Measurements from ENCODE around the gene AIG1. TPM values are rescaled to one million over a fixed set of nuclear protein-coding genes. Genes with fewer than 3 reads are reported as not detected.

Gene AIG1
- total and polyA plus RNA-seq, 12 donors, result 21.0 to 55.7 (median 47.2) TPM

DNA sequence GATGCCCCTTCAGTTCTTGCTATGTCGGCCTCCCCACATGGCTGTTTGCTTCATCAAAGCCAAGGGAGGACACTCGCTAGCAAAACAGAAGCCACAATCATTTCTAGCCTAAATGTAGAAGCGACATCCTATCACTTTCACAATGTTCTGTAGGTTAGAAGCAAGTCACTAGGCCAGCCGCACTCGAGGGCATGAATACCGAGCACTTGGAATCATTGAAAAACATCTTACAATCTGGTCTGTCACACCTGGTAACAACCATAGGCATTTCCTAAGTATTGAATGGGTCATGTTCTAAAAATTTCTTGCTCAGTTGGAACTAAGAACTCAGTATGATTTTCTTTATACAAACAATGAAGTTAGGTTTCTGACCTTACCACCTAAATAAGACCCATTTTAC is 192.3 kb downstream of the AIG1 start:
- H3K27me3 ChIP-seq, result no peaks in the 10 kb centered on the region
- intact Hi-C loops (cut with DNase I), result no loop called here
- 95 to 98% (median 96%) methylated on average over 5 to 6 of the region's 6 CpGs for WGBS, 4 donors
- H3K27ac ChIP-seq, result no peak overlapping the region
- H3K36me3 ChIP-seq (replicated peaks in 1 of 2), result no peaks in the 10 kb centered on the region
- H3K4me1 ChIP-seq (replicated peaks in 1 of 2), result no peaks in the 10 kb centered on the region
- H3K9me3 ChIP-seq (replicated peaks in 1 of 3), result no peaks in the 10 kb centered on the region
- TF ChIP-seq POLR2A (IDR thresholded peaks at IDR 0.05) (no peak), CTCF (IDR thresholded peaks at IDR 0.05) (no peak)
- no peak overlapping the region for H3K4me3 ChIP-seq
- no peak for DNase-seq

DNA sequence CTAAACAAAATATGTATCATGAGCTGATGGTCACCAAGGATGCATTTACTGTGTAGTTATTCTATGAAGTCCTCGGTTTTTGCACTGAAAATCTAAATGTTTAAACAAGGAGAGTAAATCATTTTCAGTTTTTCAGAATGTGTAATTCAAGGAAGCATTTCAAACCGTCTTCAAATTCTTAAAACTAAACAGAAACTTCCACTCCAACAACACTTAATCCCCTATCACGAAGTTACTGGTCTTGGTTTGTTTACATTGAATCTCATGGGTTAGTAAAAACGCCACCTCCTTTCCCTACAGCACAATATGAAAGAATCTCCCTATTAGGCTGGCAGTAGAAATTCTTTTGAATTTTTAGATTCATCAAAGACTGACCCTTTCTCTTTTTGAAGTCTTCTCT is 192.9 kb downstream of the AIG1 start:
- Histone ChIP-seq H3K4me1 (replicated peaks in 1 of 2) (no peaks in the 10 kb centered on the region), H3K27me3 (no peaks in the 10 kb centered on the region), H3K4me3 (no peak overlapping the region), H3K36me3 (replicated peaks in 1 of 2) (no peaks in the 10 kb centered on the region), H3K27ac (no peak overlapping the region), H3K9me3 (replicated peaks in 1 of 3) (no peaks in the 10 kb centered on the region)
- TF ChIP-seq CTCF (IDR thresholded peaks at IDR 0.05) (no peak), POLR2A (IDR thresholded peaks at IDR 0.05) (no peak)
- 78 to 91% (median 83%) methylated on average over 4 of the region's 4 CpGs for WGBS, 4 donors
- DNase-seq, result no peak
- intact Hi-C loops (cut with DNase I), result no loop called here

DNA sequence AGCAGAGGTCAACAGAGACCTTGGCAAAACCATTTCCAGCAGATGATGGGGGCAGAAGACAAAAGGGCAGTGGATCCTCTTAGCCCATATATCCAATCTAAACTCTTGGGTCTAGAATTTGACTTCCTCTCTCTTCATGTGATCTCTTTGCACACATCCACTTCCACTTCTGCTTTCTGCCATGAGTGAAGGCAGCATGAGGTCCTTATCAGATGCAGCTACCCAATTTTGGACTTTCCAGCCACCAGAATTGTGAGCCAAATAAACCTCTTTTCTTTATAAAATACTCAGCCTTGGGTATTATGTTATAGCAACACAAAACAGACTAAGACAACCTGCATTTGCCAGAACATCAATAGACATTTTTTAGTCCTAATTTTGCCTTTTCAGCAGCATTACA is 198.3 kb downstream of the AIG1 start:
- Histone ChIP-seq H3K27me3 (no peaks in the 10 kb centered on the region), H3K4me3 (no peak overlapping the region), H3K9me3 (replicated peaks in 1 of 3) (no peaks in the 10 kb centered on the region), H3K36me3 (replicated peaks in 1 of 2) (no peaks in the 10 kb centered on the region), H3K4me1 (replicated peaks in 1 of 2) (no peaks in the 10 kb centered on the region), H3K27ac (no peak overlapping the region)
- no peak for DNase-seq
- TF ChIP-seq CTCF (IDR thresholded peaks at IDR 0.05), result no peak
- no peak for TF ChIP-seq POLR2A (IDR thresholded peaks at IDR 0.05)
- intact Hi-C loops (cut with DNase I), result no loop called here

GRCh38 chr6:143260857-143261256 is 200.2 kb downstream of the AIG1 start:
- no peaks in the 10 kb centered on the region for H3K4me1 ChIP-seq (replicated peaks in 1 of 2)
- H3K27ac ChIP-seq, result no peak overlapping the region
- no peak for TF ChIP-seq POLR2A (IDR thresholded peaks at IDR 0.05)
- no peak for TF ChIP-seq CTCF (IDR thresholded peaks at IDR 0.05)
- H3K9me3 ChIP-seq (replicated peaks in 1 of 3), result no peaks in the 10 kb centered on the region
- H3K27me3 ChIP-seq, result no peaks in the 10 kb centered on the region
- no peak overlapping the region for H3K4me3 ChIP-seq
- intact Hi-C loops (cut with DNase I), result no loop called here
- DNase-seq, result no peak
- H3K36me3 ChIP-seq (replicated peaks in 1 of 2), result no peaks in the 10 kb centered on the region
- 96 to 100% (median 97%) methylated on average over 7 of the region's 7 CpGs for WGBS, 4 donors

Measured in adrenal gland (tissue), 12 donors.